GM18505 (cell line): Measurements from ENCODE around the gene JAKMIP2.

ENCODE experiments used
- ATAC-seq: cut with Tn5 transposase; IDR thresholded peaks from one replicate; pipeline ENCODE4 v1.9.1; 2021; ENCODE audit not compliant: unreplicated experiment
- POLR2A ChIP-seq: IDR thresholded peaks from 4 replicates; pipeline ENCODE4 v1.6.1; 2011; ENCODE audit warnings: borderline replicate concordance; ENCODE audit not compliant: insufficient read depth, insufficient read length; ENCODE audit errors: extremely low read depth

The JAKMIP2 gene

GRCh38 chr5:147773587-147773986 is 8.9 kb downstream of the JAKMIP2 start:
- no peak for ATAC-seq
- TF ChIP-seq POLR2A: no peak

- ATAC-seq: no peak
- no peak for TF ChIP-seq POLR2A
Observed at GRCh38 chr5:147773139-147773538, 9.4 kb downstream of the JAKMIP2 start.

GRCh38 chr5:147767048-147767447 is 15.5 kb downstream of the JAKMIP2 start:
- TF ChIP-seq POLR2A: no peak
- ATAC-seq: no peak

- no peak for TF ChIP-seq POLR2A
- no peak for ATAC-seq
Observed at GRCh38 chr5:147763791-147764525, 18.6 kb downstream of the JAKMIP2 start.

- ATAC-seq: no peak
- no peak for TF ChIP-seq POLR2A
Observed at GRCh38 chr5:147760086-147760875, 22.2 kb downstream of the JAKMIP2 start.

GRCh38 chr5:147759441-147759840 is 23.1 kb downstream of the JAKMIP2 start:
- ATAC-seq: no peak
- no peak for TF ChIP-seq POLR2A

GRCh38 chr5:147756566-147756965 is 26.0 kb downstream of the JAKMIP2 start:
- ATAC-seq: no peak
- TF ChIP-seq POLR2A: no peak

GRCh38 chr5:147754372-147755122 is 28.0 kb downstream of the JAKMIP2 start:
- TF ChIP-seq POLR2A: no peak
- no peak for ATAC-seq

- no peak for ATAC-seq
- TF ChIP-seq POLR2A: no peak
Observed at GRCh38 chr5:147753765-147754164, 28.8 kb downstream of the JAKMIP2 start.

GRCh38 chr5:147752666-147753290 is 29.8 kb downstream of the JAKMIP2 start:
- ATAC-seq: no peak
- no peak for TF ChIP-seq POLR2A

GRCh38 chr5:147752033-147752432 is 30.5 kb downstream of the JAKMIP2 start:
- no peak for ATAC-seq
- TF ChIP-seq POLR2A: no peak

GRCh38 chr5:147751156-147751830 is 31.2 kb downstream of the JAKMIP2 start:
- TF ChIP-seq POLR2A: no peak
- ATAC-seq: no peak
